Measurements from ENCODE around the gene MAN1A2. TPM values are rescaled to one million over a fixed set of nuclear protein-coding genes. Genes with fewer than 3 reads are reported as not detected.
"Not testable (repeated sequence)": the region's sequence is repeated elsewhere in the genome, so short reads cannot be mapped to it uniquely, and the experiment has no call there.

MAN1A2 gene
- total RNA-seq, 6 experiments from 2014 or later: 38.0 to 45.1 (median 40.7) TPM

DNA sequence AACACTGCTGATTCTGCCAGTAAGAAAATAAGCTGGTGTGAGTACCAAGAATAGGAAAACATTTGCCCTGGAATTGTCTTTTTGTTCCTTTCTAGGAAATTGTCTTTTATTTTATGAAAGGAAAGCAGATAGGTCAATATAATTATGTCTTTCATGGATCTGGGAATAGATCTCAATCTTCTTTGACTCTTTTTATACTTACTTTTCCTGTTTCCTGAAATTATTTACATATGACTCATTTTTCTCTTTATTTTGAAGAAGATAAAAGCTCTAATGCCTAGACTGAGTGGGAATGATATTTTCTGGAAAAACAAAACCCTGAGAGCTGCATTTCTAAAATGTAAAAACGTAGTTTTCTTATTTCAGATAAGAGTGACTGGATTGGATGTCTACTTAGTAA is 100.1 kb downstream of the MAN1A2 start:
- H3K9me3 Mint-ChIP-seq: no peaks in the 10 kb centered on the region
- TF ChIP-seq, protein P1, sequence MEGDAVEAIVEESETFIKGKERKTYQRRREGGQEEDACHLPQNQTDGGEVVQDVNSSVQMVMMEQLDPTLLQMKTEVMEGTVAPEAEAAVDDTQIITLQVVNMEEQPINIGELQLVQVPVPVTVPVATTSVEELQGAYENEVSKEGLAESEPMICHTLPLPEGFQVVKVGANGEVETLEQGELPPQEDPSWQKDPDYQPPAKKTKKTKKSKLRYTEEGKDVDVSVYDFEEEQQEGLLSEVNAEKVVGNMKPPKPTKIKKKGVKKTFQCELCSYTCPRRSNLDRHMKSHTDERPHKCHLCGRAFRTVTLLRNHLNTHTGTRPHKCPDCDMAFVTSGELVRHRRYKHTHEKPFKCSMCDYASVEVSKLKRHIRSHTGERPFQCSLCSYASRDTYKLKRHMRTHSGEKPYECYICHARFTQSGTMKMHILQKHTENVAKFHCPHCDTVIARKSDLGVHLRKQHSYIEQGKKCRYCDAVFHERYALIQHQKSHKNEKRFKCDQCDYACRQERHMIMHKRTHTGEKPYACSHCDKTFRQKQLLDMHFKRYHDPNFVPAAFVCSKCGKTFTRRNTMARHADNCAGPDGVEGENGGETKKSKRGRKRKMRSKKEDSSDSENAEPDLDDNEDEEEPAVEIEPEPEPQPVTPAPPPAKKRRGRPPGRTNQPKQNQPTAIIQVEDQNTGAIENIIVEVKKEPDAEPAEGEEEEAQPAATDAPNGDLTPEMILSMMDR (IDR thresholded peaks at IDR 0.05): no peak
- peaks cover 19% of the 10 kb centered on the region for H3K4me1 Mint-ChIP-seq (ENCODE audit: low read depth)
- H3K27ac Mint-ChIP-seq: peak overlapping the region; percentile 44; the same call in 1 of the 2 replicates
- H3K4me3 Mint-ChIP-seq: no peak overlapping the region; the same call in 1 of the 2 replicates
- DNase-seq: no peak
- H3K36me3 Mint-ChIP-seq (ENCODE audit: low read depth): peaks cover 15% of the 10 kb centered on the region
- H3K27me3 Mint-ChIP-seq (ENCODE audit: insufficient read depth): no peaks in the 10 kb centered on the region

DNA sequence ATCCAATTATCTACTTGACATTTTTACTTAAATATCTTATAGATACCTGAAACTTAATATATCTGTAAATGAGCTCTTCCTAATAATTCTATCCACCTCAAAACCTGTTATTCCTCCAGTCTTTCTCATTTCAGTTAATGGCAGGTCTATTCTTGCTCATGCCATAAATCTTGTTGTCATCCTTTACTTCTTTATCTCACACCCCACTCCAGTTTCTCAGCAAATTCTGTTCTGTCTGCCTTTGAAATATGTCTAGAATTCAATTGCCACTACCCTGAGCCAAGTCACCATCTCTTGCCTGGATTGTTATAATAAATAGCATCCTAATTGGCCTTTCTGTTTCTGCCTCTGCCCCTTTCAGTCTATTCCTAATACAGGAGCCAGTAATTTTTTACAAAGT is 105.8 kb downstream of the MAN1A2 start:
- no peak for DNase-seq
- peaks cover under 1% of the 10 kb centered on the region; the same call in 1 of the 2 replicates for H3K4me1 Mint-ChIP-seq (ENCODE audit: low read depth)
- no peak overlapping the region for H3K27ac Mint-ChIP-seq
- no peak overlapping the region for H3K4me3 Mint-ChIP-seq
- no peaks in the 10 kb centered on the region for H3K9me3 Mint-ChIP-seq
- TF ChIP-seq, protein P1 (IDR thresholded peaks at IDR 0.05): no peak
- H3K27me3 Mint-ChIP-seq (ENCODE audit: insufficient read depth): no peaks in the 10 kb centered on the region; the same call in 1 of the 2 replicates
- H3K36me3 Mint-ChIP-seq (ENCODE audit: low read depth): peaks cover 30% of the 10 kb centered on the region

DNA sequence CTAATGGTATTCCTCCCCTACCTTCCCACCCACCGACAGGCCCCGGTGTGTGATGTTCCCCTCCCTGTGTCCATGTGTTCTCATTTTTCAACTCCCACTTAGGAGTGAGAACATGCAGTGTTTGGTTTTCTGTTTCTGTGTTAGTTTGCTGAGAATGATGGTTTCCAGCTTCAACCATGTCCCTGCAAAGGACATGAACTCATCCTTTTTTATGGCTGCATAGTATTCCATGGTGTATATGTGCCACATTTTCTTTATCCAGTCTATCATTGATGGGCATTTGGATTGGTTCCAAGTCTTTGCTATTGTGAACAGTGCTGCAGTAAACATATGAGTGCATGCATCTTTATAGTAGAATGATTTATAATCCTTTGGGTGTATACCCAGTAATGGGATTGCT is 108.2 kb downstream of the MAN1A2 start:
- not testable (repeated sequence) for H3K27ac Mint-ChIP-seq; H3K4me3 Mint-ChIP-seq; H3K4me1 Mint-ChIP-seq (ENCODE audit: low read depth); H3K27me3 Mint-ChIP-seq (ENCODE audit: insufficient read depth); DNase-seq; H3K9me3 Mint-ChIP-seq
- peaks cover 27% of the 10 kb centered on the region for H3K36me3 Mint-ChIP-seq (ENCODE audit: low read depth)

DNA sequence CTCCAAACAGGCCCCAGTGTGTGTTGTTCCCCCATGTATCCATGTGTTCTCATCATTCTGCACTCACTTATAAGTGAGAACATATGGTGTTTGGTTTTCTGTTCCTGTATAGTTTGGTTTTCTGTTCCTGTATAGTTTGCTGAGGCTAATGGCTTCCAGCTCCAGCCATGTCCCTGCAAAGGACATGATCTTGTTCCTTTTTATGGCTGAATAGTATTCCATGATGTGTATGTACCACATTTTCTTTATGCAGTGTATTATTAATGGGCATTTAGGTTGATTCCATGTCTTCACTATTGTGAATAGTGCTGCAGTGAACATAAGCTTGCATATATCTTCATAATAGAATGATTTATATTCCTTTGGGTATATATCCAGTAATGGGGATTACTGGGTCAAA is 111.8 kb downstream of the MAN1A2 start:
- Mint-ChIP-seq H3K4me1 (ENCODE audit: low read depth) (no peaks in the 10 kb centered on the region), H3K36me3 (ENCODE audit: low read depth) (peaks cover 46% of the 10 kb centered on the region), H3K4me3 (no peak overlapping the region), H3K9me3 (no peaks in the 10 kb centered on the region), H3K27ac (no peak overlapping the region), H3K27me3 (ENCODE audit: insufficient read depth) (no peaks in the 10 kb centered on the region; the same call in 1 of the 2 replicates)
- TF ChIP-seq, protein P1 (IDR thresholded peaks at IDR 0.05): no peak
- no peak for DNase-seq

DNA sequence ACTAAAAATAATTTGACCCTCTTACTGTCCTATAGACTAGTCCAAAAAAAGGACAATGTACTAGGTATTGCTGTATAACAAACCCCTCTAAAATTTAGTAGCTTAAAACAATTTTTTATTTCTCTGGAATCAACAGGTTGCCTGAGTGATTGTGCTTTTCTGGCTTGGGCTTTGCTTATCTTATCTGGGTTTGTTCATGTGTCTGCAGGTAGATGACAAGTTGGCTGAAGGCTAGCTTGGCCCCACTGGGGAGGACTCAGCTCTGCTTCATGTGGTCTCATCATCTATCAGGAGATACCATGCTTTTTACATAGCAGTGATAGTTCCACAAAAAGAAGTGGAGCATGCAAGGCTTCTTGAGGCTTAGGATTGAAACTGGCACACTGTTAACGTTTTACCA is 114.2 kb downstream of the MAN1A2 start:
- no peak for DNase-seq
- H3K9me3 Mint-ChIP-seq: no peaks in the 10 kb centered on the region
- no peak overlapping the region for H3K4me3 Mint-ChIP-seq
- no peaks in the 10 kb centered on the region for H3K4me1 Mint-ChIP-seq (ENCODE audit: low read depth)
- TF ChIP-seq, protein P1 (IDR thresholded peaks at IDR 0.05): no peak
- peaks cover 35% of the 10 kb centered on the region for H3K36me3 Mint-ChIP-seq (ENCODE audit: low read depth)
- H3K27me3 Mint-ChIP-seq (ENCODE audit: insufficient read depth): no peaks in the 10 kb centered on the region; the same call in 1 of the 2 replicates
- H3K27ac Mint-ChIP-seq: no peak overlapping the region

DNA sequence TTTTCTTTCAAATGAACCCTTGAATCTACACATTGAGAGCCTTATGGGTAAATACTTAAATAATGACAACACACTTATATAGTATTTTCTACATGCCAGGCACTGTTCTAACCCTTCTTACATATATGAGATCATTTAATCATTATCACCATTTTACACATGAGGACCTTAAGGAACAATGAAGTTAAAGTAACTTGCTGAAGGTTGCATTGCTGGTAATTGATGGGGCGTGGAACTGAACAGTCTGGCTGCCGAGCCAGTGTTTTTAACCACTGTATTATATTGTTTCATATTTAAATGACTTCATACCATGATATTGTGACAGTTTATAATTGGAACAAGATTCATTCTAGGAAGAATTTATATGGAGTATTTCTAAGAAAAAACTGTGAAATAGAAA is 126.7 kb downstream of the MAN1A2 start:
- peaks cover 6% of the 10 kb centered on the region for H3K4me1 Mint-ChIP-seq (ENCODE audit: low read depth)
- no peak overlapping the region for H3K27ac Mint-ChIP-seq
- no peak overlapping the region for H3K4me3 Mint-ChIP-seq
- DNase-seq: no peak
- TF ChIP-seq, protein P1 (IDR thresholded peaks at IDR 0.05): no peak
- H3K9me3 Mint-ChIP-seq: no peaks in the 10 kb centered on the region
- H3K27me3 Mint-ChIP-seq (ENCODE audit: insufficient read depth): no peaks in the 10 kb centered on the region
- no peaks in the 10 kb centered on the region for H3K36me3 Mint-ChIP-seq (ENCODE audit: low read depth)
